Astrocyte of the spinal cord (primary cell): Measurements from ENCODE around the gene ILDR1.

ENCODE experiments used
- DNase-seq: peaks from one replicate; pipeline ENCODE4 v3.0.0; 2011; ENCODE audit warnings: low read depth, low spot score
- H3K4me3 ChIP-seq: 2 replicates; pipeline ENCODE4 v1.5.1; 2011; ENCODE audit warnings: low read depth, mild to moderate bottlenecking, low read length, moderate library complexity
- CTCF ChIP-seq: IDR thresholded peaks from 2 replicates; pipeline ENCODE4 v1.5.1; 2012; ENCODE audit warnings: low read depth, mild to moderate bottlenecking, low read length, inconsistent platforms
- in situ Hi-C: cut with HindIII; loops from 2 replicates; pipeline ENCODE4 v1.10.0; 2017; ENCODE audit warnings: low sequenced_read_pairs

ILDR1 gene

GRCh38 chr3:121985846-121986245 is 36.2 kb downstream of the ILDR1 start:
- in situ Hi-C loops: no loop called here
- TF ChIP-seq CTCF: no peak
- H3K4me3 ChIP-seq: no peak overlapping the region
- peak; percentile 21 for DNase-seq

DNA sequence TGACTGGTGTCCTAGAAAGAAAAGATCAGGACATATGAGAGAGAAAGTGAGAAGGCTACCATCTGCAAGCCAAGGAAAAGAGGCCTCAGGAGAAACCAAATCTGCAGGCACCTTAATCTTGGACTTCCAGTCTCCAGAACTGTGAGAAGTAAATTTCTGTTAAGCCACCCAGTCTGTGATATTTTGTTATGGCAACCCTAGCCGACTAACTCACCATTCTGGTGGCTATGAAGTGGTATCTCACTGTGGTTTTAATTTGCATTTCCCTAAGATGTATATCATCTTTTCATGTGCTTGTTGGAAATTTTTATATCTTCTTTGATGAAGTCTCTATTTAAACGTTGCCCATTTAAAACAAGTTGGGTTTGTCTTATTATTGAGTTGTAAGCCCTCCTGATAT is 40.6 kb downstream of the ILDR1 start:
- TF ChIP-seq CTCF: no peak
- no peak overlapping the region for H3K4me3 ChIP-seq
- DNase-seq: no peak
- in situ Hi-C loops: no loop called here

- no peak for TF ChIP-seq CTCF
- no peak overlapping the region for H3K4me3 ChIP-seq
- in situ Hi-C loops: no loop called here
- no peak for DNase-seq
Observed at GRCh38 chr3:121980450-121980796, 41.6 kb downstream of the ILDR1 start.

DNA sequence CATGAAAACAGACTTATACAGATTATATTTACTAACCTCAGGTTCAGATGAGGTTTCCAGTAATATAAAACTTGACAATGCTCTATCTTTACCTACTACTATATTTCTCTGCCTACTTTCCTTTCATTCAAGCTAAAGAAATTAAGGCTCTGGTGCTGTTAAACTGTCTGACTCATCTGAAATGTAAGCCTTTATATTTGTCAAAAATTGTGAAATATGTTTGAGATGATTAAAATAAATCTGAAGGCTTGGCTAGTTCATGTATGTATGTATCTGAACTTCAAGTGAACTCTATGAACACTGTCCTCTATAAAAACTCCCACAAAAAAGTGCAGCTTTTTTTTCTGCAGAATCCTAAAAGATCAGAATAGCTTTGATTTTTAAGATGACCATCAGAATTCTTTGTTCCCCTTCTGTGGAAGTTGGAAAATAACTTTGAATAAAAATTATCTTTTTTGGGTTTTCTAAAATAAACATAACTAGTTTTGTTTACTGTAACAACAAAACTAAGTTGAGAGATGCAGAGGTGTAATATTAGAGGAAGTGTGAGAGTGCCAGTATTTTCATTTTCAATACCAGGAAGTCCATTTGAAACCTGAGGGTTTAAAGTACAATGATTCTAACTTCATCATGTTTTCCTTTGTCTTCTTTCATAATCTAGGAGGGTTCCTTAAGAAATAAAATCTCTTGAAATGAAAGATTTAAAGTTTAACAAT is 42.2 kb downstream of the ILDR1 start:
- TF ChIP-seq CTCF: no peak
- DNase-seq: no peak
- in situ Hi-C loops: no loop called here
- H3K4me3 ChIP-seq: no peak overlapping the region

DNA sequence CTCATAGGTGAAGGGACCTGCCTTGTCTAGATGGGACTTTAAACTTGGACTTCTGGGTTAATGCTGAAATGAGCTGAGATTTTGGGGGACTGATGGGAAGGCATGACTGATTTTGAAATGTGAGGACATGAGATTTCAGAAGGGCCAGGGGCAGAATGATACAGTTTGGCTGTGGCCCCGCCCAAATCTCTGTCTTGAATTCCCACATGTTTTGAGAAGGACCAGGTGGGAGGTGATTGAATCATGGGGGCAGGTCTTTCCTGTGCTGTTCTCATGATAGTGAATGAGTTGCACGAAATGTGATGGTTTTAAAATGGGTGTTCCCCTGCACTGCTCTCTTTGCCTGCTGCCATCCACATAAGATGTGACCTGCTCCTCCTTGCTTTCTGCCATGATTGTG is 42.8 kb downstream of the ILDR1 start:
- in situ Hi-C loops: no loop called here
- TF ChIP-seq CTCF: no peak
- no peak for DNase-seq

GRCh38 chr3:121976727-121977126 is 45.3 kb downstream of the ILDR1 start:
- DNase-seq: no peak
- in situ Hi-C loops: no loop called here
- no peak overlapping the region for H3K4me3 ChIP-seq
- no peak for TF ChIP-seq CTCF

More for the DNA sequence above, 42.8 kb downstream of the ILDR1 start:
- H3K4me3 ChIP-seq: no peak overlapping the region
